Natural killer cell (primary cell): Measurements from ENCODE around the gene TSGA10IP. TPM values are rescaled to one million over a fixed set of nuclear protein-coding genes. Genes with fewer than 3 reads are reported as not detected.

Experiments
- ATAC-seq, 3 donors: fragments of 150-1000 bp in 2 of 3; fragments of 200-7000 bp in 1 of 3; cut with Tn5 transposase; 1 replicate in 1 of 3; 2 replicates in 2 of 3; pipeline ENCODE4 v1.10.0; 2021; ENCODE audit warnings: mild to moderate bottlenecking in 2 of 3, moderate library complexity in 2 of 3
- DNase-seq, 2 donors: peaks; one replicate each; pipeline versions ENCODE4 v3.0.0 to v3.0.0-alpha.2; 2013 to 2021; ENCODE audit warnings: mixed read lengths in 1 of 2
- H3K27ac ChIP-seq: one replicate; pipeline ENCODE4 v1.5.1; 2013; ENCODE audit warnings: mild to moderate bottlenecking, low read length
- H3K27me3 ChIP-seq: one replicate; pipeline ENCODE4 v1.6.1; 2013; ENCODE audit warnings: low read length; ENCODE audit not compliant: control insufficient read depth, insufficient read depth
- H3K36me3 ChIP-seq: one replicate; pipeline ENCODE4 v1.6.1; 2013; ENCODE audit warnings: low read length; ENCODE audit not compliant: control insufficient read depth, insufficient read depth
- H3K4me1 ChIP-seq: one replicate; pipeline ENCODE4 v1.6.1; 2013; ENCODE audit warnings: low read length; ENCODE audit not compliant: control insufficient read depth, insufficient read depth
- H3K4me3 ChIP-seq: one replicate; pipeline ENCODE4 v1.5.1; 2013; ENCODE audit warnings: low read length
- H3K9me3 ChIP-seq: one replicate; pipeline ENCODE4 v1.6.1; 2013; ENCODE audit warnings: low read length; ENCODE audit not compliant: control insufficient read depth, insufficient read depth
- H3K27ac Mint-ChIP-seq, 2 donors: one replicate each; pipeline ENCODE4 v1.8.0; 2022; ENCODE audit warnings: mild to moderate bottlenecking in 2 of 2, mixed read lengths in 2 of 2, moderate library complexity in 1 of 2
- H3K27me3 Mint-ChIP-seq, 2 donors: one replicate each; pipeline ENCODE4 v1.8.0; 2022; ENCODE audit warnings: low read depth in 2 of 2, mixed read lengths in 2 of 2
- H3K36me3 Mint-ChIP-seq: one replicate; pipeline ENCODE4 v1.8.0; 2022; ENCODE audit warnings: mixed read lengths
- H3K4me1 Mint-ChIP-seq, 2 donors: one replicate each; pipeline ENCODE4 v1.8.0; 2022; ENCODE audit warnings: mixed read lengths in 2 of 2
- H3K4me3 Mint-ChIP-seq: one replicate; pipeline ENCODE4 v1.8.0; 2022; ENCODE audit warnings: mild to moderate bottlenecking, moderate library complexity, mixed read lengths
- H3K9me3 Mint-ChIP-seq, 2 donors: one replicate each; pipeline ENCODE4 v1.8.0; 2022; ENCODE audit warnings: mixed read lengths in 2 of 2
- CTCF ChIP-seq: fragments of 200-600 bp; IDR thresholded peaks from one replicate; pipeline ENCODE4 v1.8.0; 2022; ENCODE audit warnings: antibody characterized with exemption
- WGBS: methylation state at CpG from one replicate; pipeline ENCODE4 v1.1.7; 2013; ENCODE audit warnings: missing lambda C conversion rate; ENCODE audit not compliant: insufficient coverage; 5-methylcytosine and 5-hydroxymethylcytosine counted together
- intact Hi-C: fragments of 100-400 bp; cut with micrococcal nuclease; formaldehyde crosslinking; loops from one replicate; pipeline ENCODE4 v1.14.2; 2022
- total RNA-seq, 4 donors: library from RNA; stranded (reverse); fragments of 120-200 nt in 1 of 4; gene quantifications; one replicate each; pipeline versions ENCODE4 v1.2.3 to v1.2.4, GENCODE V29; 2013 to 2022

Gene TSGA10IP
- total RNA-seq, 3 donors from 2014 or later (not counting 1 experiment from before 2014, with no cell fraction given), result not detected

DNA sequence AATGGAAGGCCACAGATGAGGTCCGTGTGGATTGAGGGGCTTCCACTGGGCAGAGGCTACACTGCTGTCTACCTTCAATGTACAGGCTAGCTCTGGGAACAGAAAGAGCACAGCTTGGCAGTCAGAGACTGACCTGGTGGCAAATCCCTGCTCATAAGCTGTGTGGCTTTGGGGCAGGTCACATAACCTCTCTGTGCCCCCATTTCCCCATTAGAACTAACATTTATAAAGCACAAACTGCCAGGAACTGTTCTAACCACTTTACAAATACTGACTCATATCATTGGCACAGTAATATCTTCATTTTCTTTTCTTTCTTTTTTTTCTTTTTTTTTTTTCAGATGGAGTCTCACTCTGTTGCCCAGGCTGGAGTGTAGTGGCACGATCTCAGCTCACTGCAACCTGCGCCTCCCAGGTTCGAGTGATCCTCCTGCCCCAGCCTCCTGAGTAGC is 48.2 kb upstream of the TSGA10IP start:
- H3K36me3 Mint-ChIP-seq, result no peaks in the 10 kb centered on the region
- Histone ChIP-seq H3K27ac (no peak overlapping the region), H3K36me3 (no peaks in the 10 kb centered on the region), H3K4me1 (peaks cover 62% of the 10 kb centered on the region), H3K9me3 (no peaks in the 10 kb centered on the region), H3K4me3 (no peak overlapping the region), H3K27me3 (peaks cover 5% of the 10 kb centered on the region)
- WGBS, result 95% methylated on average over 4 of the region's 4 CpGs
- DNase-seq (no peak), ATAC-seq (no peak)
- intact Hi-C loops, result no loop called here
- H3K9me3 Mint-ChIP-seq, result no peaks in the 10 kb centered on the region
- H3K27me3 Mint-ChIP-seq, result peaks cover 0 to 3% of the 10 kb centered on the region in 2 donors
- H3K4me1 Mint-ChIP-seq, result peaks cover 25 to 34% of the 10 kb centered on the region in 2 donors
- no peak for TF ChIP-seq CTCF
- H3K4me3 Mint-ChIP-seq, result no peak overlapping the region
- peak overlapping the region in 1 of 2 donors; percentile 26 for H3K27ac Mint-ChIP-seq

GRCh38 chr11:65898656-65899355 is 46.5 kb upstream of the TSGA10IP start:
- H3K4me1 Mint-ChIP-seq, result peaks cover 18 to 31% of the 10 kb centered on the region in 2 donors
- ATAC-seq (no peak), DNase-seq (no peak)
- no peaks in the 10 kb centered on the region for H3K36me3 ChIP-seq
- H3K27ac Mint-ChIP-seq, result peak overlapping the region; percentile 66 to 98
- H3K9me3 ChIP-seq, result no peaks in the 10 kb centered on the region
- H3K4me1 ChIP-seq, result peaks cover 50% of the 10 kb centered on the region
- TF ChIP-seq CTCF, result no peak
- H3K4me3 Mint-ChIP-seq, result peak overlapping the region; percentile 88
- peaks cover 5% of the 10 kb centered on the region for H3K27me3 ChIP-seq
- H3K4me3 ChIP-seq, result no peak overlapping the region
- H3K27ac ChIP-seq, result no peak overlapping the region
- WGBS, result 30% methylated on average over 28 of the region's 28 CpGs
- no peaks in the 10 kb centered on the region for H3K36me3 Mint-ChIP-seq
- peaks cover 0 to 5% of the 10 kb centered on the region in 2 donors for H3K27me3 Mint-ChIP-seq
- no peaks in the 10 kb centered on the region for H3K9me3 Mint-ChIP-seq
- intact Hi-C loops, result no loop called here

- peaks cover 5% of the 10 kb centered on the region for H3K27me3 ChIP-seq
- no peaks in the 10 kb centered on the region for H3K9me3 ChIP-seq
- peaks cover 43% of the 10 kb centered on the region for H3K4me1 ChIP-seq
- ATAC-seq (peak in 2 of 3 donors; percentile 37 to 42), DNase-seq (peak; percentile 66 to 69)
- H3K4me1 Mint-ChIP-seq, result peaks cover 12 to 23% of the 10 kb centered on the region in 2 donors
- intact Hi-C loops, result loop anchor here (1.0 kb wide), 1 partner anchor 9 kb away; the partner anchor contains the start of gene CCDC85B
- no peak for TF ChIP-seq CTCF
- WGBS, result 3% methylated on average over 78 of the region's 78 CpGs
- peak overlapping the region; percentile 72 for H3K4me3 Mint-ChIP-seq
- H3K36me3 Mint-ChIP-seq, result no peaks in the 10 kb centered on the region
- no peak overlapping the region for H3K27ac ChIP-seq
- H3K27me3 Mint-ChIP-seq, result peaks cover 0 to 5% of the 10 kb centered on the region in 2 donors
- no peaks in the 10 kb centered on the region for H3K36me3 ChIP-seq
- no peaks in the 10 kb centered on the region for H3K9me3 Mint-ChIP-seq
- peak overlapping the region; percentile 30 for H3K4me3 ChIP-seq
- peak overlapping the region in 1 of 2 donors; percentile 98 for H3K27ac Mint-ChIP-seq
Observed at GRCh38 chr11:65899356-65900124, 45.7 kb upstream of the TSGA10IP start.
